ENCODE results near the gene TREH.

DNA sequence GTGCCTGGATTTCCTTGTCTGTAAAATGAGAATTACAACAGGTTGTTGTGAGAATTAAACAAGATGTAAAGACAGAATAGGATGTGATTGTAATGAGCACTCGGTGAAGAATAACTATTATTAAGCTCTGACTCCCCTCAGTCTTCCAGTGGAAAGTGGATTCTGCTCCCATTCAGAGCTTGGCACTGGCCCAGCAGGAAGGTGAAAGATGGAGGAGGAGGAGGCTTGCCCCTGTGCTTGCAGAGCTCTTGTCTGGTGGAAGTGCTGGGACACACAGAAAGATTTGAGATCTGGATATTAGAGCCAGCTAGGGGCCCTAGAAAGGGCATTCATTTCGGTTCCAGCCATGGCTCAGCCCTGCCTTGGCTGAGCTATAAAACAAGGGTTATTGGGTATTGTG lies 43.8 kb downstream of the TREH start:
- TF ChIP-seq POLR2AphosphoS5 (IDR thresholded peaks at IDR 0.05; ENCODE audit: low read depth, low read length), result no peak
- TF ChIP-seq POLR2A (IDR thresholded peaks at IDR 0.05; ENCODE audit: low read depth, low read length), result no peak
- TF ChIP-seq TAF1 (IDR thresholded peaks at IDR 0.05; ENCODE audit: borderline replicate concordance, low read depth, low read length), result no peak
